Naive thymus-derived CD4-positive, alpha-beta T cell (primary cell): ENCODE results near the gene PAEP. TPM values are rescaled to one million over a fixed set of nuclear protein-coding genes. Genes with fewer than 3 reads are reported as not detected.

Experiments
- ATAC-seq: fragments of 150-1000 bp; cut with Tn5 transposase; 2 replicates; pipeline ENCODE4 v1.10.0; 2021; ENCODE audit warnings: mild to moderate bottlenecking, moderate library complexity
- CTCF ChIA-PET: fragments of 350-600 bp; sonication (Branson Sonifier 250); formaldehyde crosslinking; loops from one replicate; lab custom pipeline; 2021; ENCODE audit warnings: antibody characterized with exemption; lab: Charles Lee
- POLR2A ChIA-PET: fragments of 350-600 bp; sonication (Branson Sonifier 250); formaldehyde crosslinking; loops from one replicate; lab custom pipeline; 2021; ENCODE audit warnings: antibody characterized with exemption, inconsistent platforms; lab: Charles Lee
- DNase-seq, 9 donors: peaks; one replicate each; pipeline versions ENCODE4 v3.0.0 to v3.0.0-alpha.2; 2020 to 2022; ENCODE audit warnings: mixed read lengths in 1 of 9
- H3K27ac ChIP-seq: one replicate; pipeline ENCODE4 v1.7.0; 2013; ENCODE audit warnings: mild to moderate bottlenecking, low read depth, low read length, moderate library complexity
- H3K27me3 ChIP-seq, 2 donors: one replicate each; pipeline ENCODE4 v1.7.0; 2013; ENCODE audit warnings: low read length in 2 of 2, mild to moderate bottlenecking in 2 of 2, moderate library complexity in 2 of 2; ENCODE audit not compliant: control insufficient read depth in 2 of 2, insufficient read depth in 2 of 2
- H3K36me3 ChIP-seq, 3 experiments: 1 replicate in 2 of 3; 2 replicates in 1 of 3; pipeline ENCODE4 v1.7.0; 2013; ENCODE audit warnings: low read length in 3 of 3, mild to moderate bottlenecking in 3 of 3, moderate library complexity in 1 of 3; ENCODE audit not compliant: insufficient read depth in 3 of 3, control insufficient read depth in 2 of 3
- H3K4me1 ChIP-seq, 2 donors: one replicate each; pipeline ENCODE4 v1.7.0; 2013; ENCODE audit warnings: low read length in 2 of 2, mild to moderate bottlenecking in 2 of 2, moderate library complexity in 1 of 2; ENCODE audit not compliant: control insufficient read depth in 2 of 2, insufficient read depth in 2 of 2
- H3K4me3 ChIP-seq: 2 replicates; pipeline ENCODE4 v1.7.0; 2013; ENCODE audit warnings: mild to moderate bottlenecking, low read length
- H3K9me3 ChIP-seq, 3 experiments: 1 replicate in 2 of 3; 2 replicates in 1 of 3; pipeline ENCODE4 v1.7.0; 2013; ENCODE audit warnings: low read length in 3 of 3; ENCODE audit not compliant: control insufficient read depth in 2 of 3
- H3K27ac Mint-ChIP-seq, 9 donors: one replicate each; pipeline ENCODE4 v1.8.0; 2020 to 2022; ENCODE audit warnings: mixed read lengths in 9 of 9, mild to moderate bottlenecking in 8 of 9, moderate library complexity in 5 of 9, inconsistent platforms in 2 of 9
- H3K27me3 Mint-ChIP-seq, 5 donors: one replicate each; pipeline ENCODE4 v1.8.0; 2021 to 2022; ENCODE audit warnings: mixed read lengths in 5 of 5, mild to moderate bottlenecking in 1 of 5
- H3K36me3 Mint-ChIP-seq, 5 donors: one replicate each; pipeline ENCODE4 v1.8.0; 2020 to 2022; ENCODE audit warnings: mixed read lengths in 5 of 5, mild to moderate bottlenecking in 3 of 5, inconsistent platforms in 1 of 5
- H3K4me1 Mint-ChIP-seq, 7 donors: one replicate each; pipeline ENCODE4 v1.8.0; 2020 to 2022; ENCODE audit warnings: mixed read lengths in 7 of 7, mild to moderate bottlenecking in 3 of 7, inconsistent platforms in 1 of 7
- H3K4me3 Mint-ChIP-seq, 10 donors: one replicate each; pipeline ENCODE4 v1.8.0; 2020 to 2022; ENCODE audit warnings: mild to moderate bottlenecking in 10 of 10, mixed read lengths in 10 of 10, moderate library complexity in 6 of 10, inconsistent platforms in 2 of 10
- H3K9me3 Mint-ChIP-seq, 11 donors: one replicate each; pipeline ENCODE4 v1.8.0; 2020 to 2022; ENCODE audit warnings: mixed read lengths in 11 of 11, mild to moderate bottlenecking in 4 of 11, inconsistent platforms in 1 of 11, moderate library complexity in 1 of 11
- intact Hi-C, 2 donors: fragments of 100-400 bp; cut with micrococcal nuclease; formaldehyde crosslinking; loops; one replicate each; pipeline ENCODE4 v1.15.1; 2023
- polyA plus RNA-seq, 2 donors: library from polyadenylated mRNA; unstranded; fragments of 300-500 nt; fragmentation: Illumina TruSeq; gene quantifications; one replicate each; pipeline ENCODE4 v1.2.3, GENCODE V29; 2021
- total RNA-seq, 6 experiments: library from RNA in 5 of 6; stranded (reverse) in 5 of 6; gene quantifications; 1 replicate in 5 of 6; 2 replicates in 1 of 6; pipeline ENCODE4 v1.2.3 and lab custom pipeline; 2021 to 2026

The PAEP gene
- total and polyA plus RNA-seq, 7 experiments from 2014 or later: not detected

DNA sequence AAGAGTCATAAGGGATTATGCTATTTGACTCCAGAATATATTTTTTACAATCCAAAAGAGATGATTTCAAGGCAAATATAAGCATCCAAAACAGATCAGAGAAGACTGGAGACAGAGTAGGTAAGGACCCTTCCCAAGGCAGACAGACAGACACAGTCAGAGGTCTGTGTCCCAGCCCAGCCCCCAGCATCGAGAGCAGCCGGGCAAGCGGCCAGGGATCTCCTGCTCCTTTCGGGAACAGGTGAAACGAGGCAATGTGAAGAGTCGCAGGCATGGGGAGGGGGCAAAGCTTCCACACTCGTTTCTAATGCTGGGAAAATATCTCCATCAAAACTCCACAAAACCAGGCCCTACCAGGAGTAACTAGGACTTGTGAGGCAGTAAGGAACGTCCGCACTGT lies 5.8 kb downstream of the PAEP start:
- Histone ChIP-seq H3K27me3 (no peaks in the 10 kb centered on the region), H3K36me3 (no peaks in the 10 kb centered on the region), H3K9me3 (peaks cover 0 to 4% (median 0%) of the 10 kb centered on the region in 3 experiments), H3K4me1 (no peaks in the 10 kb centered on the region), H3K4me3 (no peak overlapping the region), H3K27ac (no peak overlapping the region)
- no peaks in the 10 kb centered on the region for H3K4me1 Mint-ChIP-seq
- ChIA-PET CTCF (no interaction called here), POLR2A (no interaction called here)
- no peaks in the 10 kb centered on the region for H3K36me3 Mint-ChIP-seq
- peaks cover 2 to 26% (median 17%) of the 10 kb centered on the region in 5 donors for H3K27me3 Mint-ChIP-seq
- intact Hi-C loops: no loop called here
- ATAC-seq (no peak), DNase-seq (no peak)
- peaks cover 0 to 12% (median 6%) of the 10 kb centered on the region in 11 donors for H3K9me3 Mint-ChIP-seq
- no peak overlapping the region for H3K4me3 Mint-ChIP-seq
- H3K27ac Mint-ChIP-seq: no peak overlapping the region

DNA sequence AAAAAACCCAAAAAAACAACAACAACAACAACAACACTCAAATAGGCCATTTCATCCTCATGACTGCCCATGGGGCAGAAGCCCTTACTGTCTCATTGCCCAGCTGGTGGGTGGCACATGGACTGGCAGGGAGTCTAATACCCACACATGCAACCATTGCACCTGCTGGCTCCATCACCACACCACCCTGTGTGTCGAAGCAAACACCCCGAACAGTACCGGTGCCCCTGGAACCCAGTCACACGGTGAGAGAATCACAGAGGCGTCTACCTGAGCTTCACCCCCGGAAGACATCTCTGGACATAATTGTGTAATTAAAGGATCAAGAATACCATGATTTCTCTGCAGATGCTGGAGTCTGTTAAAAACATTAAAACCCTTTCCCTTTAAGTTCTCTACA lies 6.5 kb downstream of the PAEP start:
- Mint-ChIP-seq H3K4me3 (no peak overlapping the region), H3K27me3 (peaks cover 2 to 26% (median 17%) of the 10 kb centered on the region in 5 donors), H3K27ac (no peak overlapping the region), H3K36me3 (no peaks in the 10 kb centered on the region), H3K9me3 (peaks cover 0 to 12% (median 6%) of the 10 kb centered on the region in 11 donors), H3K4me1 (no peaks in the 10 kb centered on the region)
- ATAC-seq (no peak), DNase-seq (no peak)
- no peak overlapping the region for H3K4me3 ChIP-seq
- intact Hi-C loops: no loop called here
- no peaks in the 10 kb centered on the region for H3K36me3 ChIP-seq
- no peak overlapping the region for H3K27ac ChIP-seq
- no peaks in the 10 kb centered on the region for H3K4me1 ChIP-seq
- CTCF ChIA-PET: no interaction called here
- peaks cover 0 to 4% (median 0%) of the 10 kb centered on the region in 3 experiments for H3K9me3 ChIP-seq
- no peaks in the 10 kb centered on the region for H3K27me3 ChIP-seq
- POLR2A ChIA-PET: no interaction called here

DNA sequence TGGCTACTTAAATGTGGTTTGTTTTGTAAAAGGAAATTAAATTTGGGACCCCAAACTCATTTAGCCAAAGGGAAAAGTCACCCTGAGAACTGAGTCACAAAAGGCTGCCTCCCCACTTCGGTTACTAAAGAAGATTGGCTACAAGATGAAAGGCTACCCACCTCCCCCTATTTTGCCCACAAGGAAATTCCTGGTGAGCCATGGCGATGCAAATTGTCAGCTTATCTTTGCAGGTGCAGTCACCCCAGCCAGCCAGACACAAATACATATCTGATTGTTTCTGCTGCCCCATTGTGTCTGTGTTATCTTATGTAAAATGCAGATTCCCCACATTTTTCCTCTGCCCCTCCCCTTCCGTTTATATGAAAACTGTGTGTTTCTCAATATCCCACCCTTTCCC lies 8.9 kb downstream of the PAEP start:
- H3K27ac Mint-ChIP-seq: no peak overlapping the region
- no peak for DNase-seq
- peaks cover 0 to 4% (median 0%) of the 10 kb centered on the region in 3 experiments for H3K9me3 ChIP-seq

DNA sequence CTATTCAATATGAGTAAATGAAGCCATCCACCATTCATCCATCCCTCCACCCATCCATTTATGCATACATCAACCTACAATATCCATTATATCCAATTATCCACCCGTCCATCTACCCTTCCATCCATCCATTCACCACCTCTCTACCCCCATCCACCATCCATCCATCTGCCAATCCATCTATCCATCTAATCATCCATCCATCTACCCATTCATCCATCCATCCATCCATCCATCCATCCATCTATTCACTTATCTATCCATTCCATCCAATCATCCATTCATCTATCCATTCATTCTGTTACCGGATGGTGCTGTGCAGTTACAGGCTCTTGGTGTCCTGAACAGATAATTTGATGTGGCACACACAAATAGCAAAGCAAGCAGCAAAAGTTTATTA lies 10.7 kb downstream of the PAEP start:
- H3K4me1 Mint-ChIP-seq: no peaks in the 10 kb centered on the region
- DNase-seq: no peak
- ChIA-PET POLR2A (no interaction called here), CTCF (no interaction called here)
- Histone ChIP-seq H3K4me1 (no peaks in the 10 kb centered on the region), H3K9me3 (peaks cover 0 to 4% (median 0%) of the 10 kb centered on the region in 3 experiments), H3K36me3 (no peaks in the 10 kb centered on the region), H3K4me3 (no peak overlapping the region), H3K27ac (no peak overlapping the region), H3K27me3 (no peaks in the 10 kb centered on the region)
- intact Hi-C loops: no loop called here
- peaks cover 0 to 12% (median 6%) of the 10 kb centered on the region in 11 donors for H3K9me3 Mint-ChIP-seq
- ATAC-seq: no peak
- no peak overlapping the region for H3K4me3 Mint-ChIP-seq
- H3K36me3 Mint-ChIP-seq: no peaks in the 10 kb centered on the region
- no peak overlapping the region for H3K27ac Mint-ChIP-seq
- H3K27me3 Mint-ChIP-seq: peaks cover 2 to 7% (median 6%) of the 10 kb centered on the region in 5 donors

More for the DNA sequence above, 8.9 kb downstream of the PAEP start:
- ChIA-PET CTCF (no interaction called here), POLR2A (no interaction called here)
- H3K27ac ChIP-seq: no peak overlapping the region
- no peak overlapping the region for H3K4me3 Mint-ChIP-seq
- no peak for ATAC-seq
- H3K9me3 Mint-ChIP-seq: peaks cover 0 to 12% (median 6%) of the 10 kb centered on the region in 11 donors
- no peaks in the 10 kb centered on the region for H3K36me3 ChIP-seq
- no peaks in the 10 kb centered on the region for H3K36me3 Mint-ChIP-seq
- intact Hi-C loops: no loop called here
- no peaks in the 10 kb centered on the region for H3K27me3 ChIP-seq
- no peak overlapping the region for H3K4me3 ChIP-seq
- no peaks in the 10 kb centered on the region for H3K4me1 Mint-ChIP-seq
- peaks cover 2 to 14% (median 11%) of the 10 kb centered on the region in 5 donors for H3K27me3 Mint-ChIP-seq
- H3K4me1 ChIP-seq: no peaks in the 10 kb centered on the region

DNA sequence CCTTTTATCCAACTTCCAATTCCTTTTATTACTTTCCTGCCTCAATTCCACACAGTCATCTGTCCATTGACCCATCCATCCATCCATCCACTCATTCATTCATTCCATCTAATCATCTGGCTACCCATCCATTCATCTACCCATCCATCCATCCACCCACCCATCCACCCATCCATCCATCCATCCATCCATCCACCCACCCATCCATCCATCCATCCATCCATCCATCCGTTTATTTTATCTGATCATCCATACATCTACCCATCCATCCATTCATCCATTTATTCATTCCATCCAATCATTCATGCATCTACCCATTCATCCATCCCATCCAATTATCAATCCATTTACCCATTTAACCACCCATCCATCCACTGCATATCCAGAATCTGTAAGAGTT lies 11.6 kb downstream of the PAEP start:
- Mint-ChIP-seq H3K4me3 (no peak overlapping the region), H3K27ac (no peak overlapping the region), H3K36me3 (no peaks in the 10 kb centered on the region), H3K9me3 (peaks cover 0 to 12% (median 6%) of the 10 kb centered on the region in 11 donors), H3K4me1 (no peaks in the 10 kb centered on the region), H3K27me3 (peaks cover 2 to 7% (median 6%) of the 10 kb centered on the region in 5 donors)
- intact Hi-C loops: no loop called here
- no peak for DNase-seq
- ChIA-PET POLR2A (no interaction called here), CTCF (no interaction called here)
- Histone ChIP-seq H3K4me3 (no peak overlapping the region), H3K27ac (no peak overlapping the region), H3K9me3 (peaks cover 0 to 4% (median 0%) of the 10 kb centered on the region in 3 experiments), H3K27me3 (no peaks in the 10 kb centered on the region), H3K36me3 (no peaks in the 10 kb centered on the region), H3K4me1 (no peaks in the 10 kb centered on the region)
- ATAC-seq: no peak

DNA sequence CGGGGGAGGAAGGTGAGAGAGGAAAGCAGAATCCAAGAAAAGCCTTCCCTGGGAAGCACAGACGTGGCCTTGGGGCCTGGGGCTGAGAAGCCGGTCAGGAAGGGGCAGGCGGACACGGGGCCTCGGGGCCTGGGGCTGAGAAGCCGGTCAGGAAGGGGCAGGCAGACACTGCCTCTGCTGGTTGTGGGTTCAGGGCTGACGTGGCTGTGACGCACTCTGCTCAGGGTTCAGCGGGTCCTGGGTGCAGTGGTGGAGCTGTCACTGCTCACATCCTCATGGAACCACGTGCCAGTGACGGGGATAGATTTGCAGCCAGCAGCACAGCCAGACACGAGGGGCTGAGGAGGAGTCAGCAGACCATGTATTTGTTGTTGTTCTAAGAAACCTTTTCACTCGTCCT lies 12.8 kb downstream of the PAEP start:
- Histone ChIP-seq H3K4me1 (no peaks in the 10 kb centered on the region), H3K4me3 (no peak overlapping the region), H3K27me3 (no peaks in the 10 kb centered on the region), H3K9me3 (no peaks in the 10 kb centered on the region), H3K36me3 (no peaks in the 10 kb centered on the region), H3K27ac (no peak overlapping the region)
- Mint-ChIP-seq H3K27ac (no peak overlapping the region), H3K36me3 (no peaks in the 10 kb centered on the region), H3K27me3 (peaks cover 1 to 7% (median 2%) of the 10 kb centered on the region in 5 donors), H3K4me1 (no peaks in the 10 kb centered on the region), H3K4me3 (no peak overlapping the region), H3K9me3 (peaks cover 0 to 6% (median 1%) of the 10 kb centered on the region in 11 donors)
- DNase-seq (no peak), ATAC-seq (no peak)
- ChIA-PET CTCF (no interaction called here), POLR2A (no interaction called here)
- intact Hi-C loops: no loop called here

DNA sequence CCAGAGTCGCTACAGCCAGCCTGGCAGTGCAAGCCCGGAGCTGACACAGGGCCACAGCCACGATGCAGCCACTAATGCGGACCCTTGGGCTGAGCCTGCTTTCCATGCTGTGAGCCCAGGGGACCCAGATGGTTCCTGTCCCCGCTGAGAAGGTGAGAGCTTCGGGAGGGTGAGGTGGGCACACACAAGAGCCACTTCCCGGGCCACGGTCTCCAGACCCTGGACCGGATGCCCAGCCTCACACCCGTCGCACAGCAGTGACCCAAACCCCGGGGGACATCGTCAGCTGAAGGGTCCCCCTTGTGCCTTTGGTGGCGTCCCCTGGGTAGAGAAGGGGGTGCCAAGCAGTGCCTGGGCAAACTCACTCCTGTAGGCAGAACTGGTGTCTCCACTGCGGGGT lies 13.4 kb downstream of the PAEP start:
- Mint-ChIP-seq H3K36me3 (no peaks in the 10 kb centered on the region), H3K4me1 (no peaks in the 10 kb centered on the region), H3K9me3 (peaks cover 0 to 1% (median 0%) of the 10 kb centered on the region in 11 donors), H3K27ac (no peak overlapping the region), H3K27me3 (peaks cover 0 to 7% (median 2%) of the 10 kb centered on the region in 5 donors), H3K4me3 (no peak overlapping the region)
- ChIA-PET CTCF (no interaction called here), POLR2A (no interaction called here)
- Histone ChIP-seq H3K4me3 (no peak overlapping the region), H3K36me3 (no peaks in the 10 kb centered on the region), H3K4me1 (no peaks in the 10 kb centered on the region), H3K27ac (no peak overlapping the region), H3K9me3 (no peaks in the 10 kb centered on the region), H3K27me3 (no peaks in the 10 kb centered on the region)
- intact Hi-C loops: no loop called here
- DNase-seq (no peak), ATAC-seq (no peak)
